Stomach (tissue), 9 donors: ENCODE measurements around the gene COX14. TPM values are rescaled to one million over a fixed set of nuclear protein-coding genes. Genes with fewer than 3 reads are reported as not detected.

Experiments used
- DNase-seq, 2 donors: peaks; one replicate each; pipeline versions ENCODE4 v3.0.0 to v3.0.0-alpha.2; 2013 to 2019
- H3K27ac ChIP-seq, 5 donors: fragments of 200-600 bp in 4 of 5; sonication (generic) in 4 of 5; one replicate each; pipeline ENCODE4 v1.5.1; 2013 to 2019; ENCODE audit warnings: mild to moderate bottlenecking in 1 of 5, moderate library complexity in 1 of 5
- H3K27me3 ChIP-seq, 3 donors: fragments of 200-600 bp; sonication (generic); one replicate each; pipeline ENCODE4 v1.5.1; 2017 to 2019; ENCODE audit warnings: mixed run types in 1 of 3
- H3K36me3 ChIP-seq, 4 donors: fragments of 200-600 bp; sonication (generic); 1 replicate in 3 of 4; 2 replicates in 1 of 4; pipeline ENCODE4 v1.5.1; 2016 to 2019
- H3K4me1 ChIP-seq, 4 donors: fragments of 200-600 bp; sonication (generic); one replicate each; pipeline ENCODE4 v1.5.1; 2016 to 2019
- H3K4me3 ChIP-seq, 4 donors: fragments of 200-600 bp; sonication (generic) in 3 of 4; one replicate each; pipeline ENCODE4 v1.5.1; 2016 to 2019; ENCODE audit warnings: mild to moderate bottlenecking in 1 of 4
- H3K9me3 ChIP-seq, 4 donors: fragments of 200-600 bp; sonication (generic); one replicate each; pipeline ENCODE4 v1.5.1; 2016 to 2019
- CTCF ChIP-seq, 7 experiments: fragments of 450-650 bp in 4 of 7; fragments of 200-600 bp in 3 of 7; sonication (generic) in 3 of 7; IDR thresholded peaks; one replicate each; pipeline ENCODE4 v1.5.1; 2016 to 2019; ENCODE audit warnings: antibody characterized with exemption in 7 of 7, control low read depth in 2 of 7, mild to moderate bottlenecking in 1 of 7
- EP300 ChIP-seq: sonication (generic); formaldehyde crosslinking; IDR thresholded peaks from one replicate; pipeline ENCODE4 v1.6.1; 2017; ENCODE audit warnings: antibody characterized with exemption
- POLR2A ChIP-seq, 4 donors: fragments of 450-650 bp; IDR thresholded peaks; one replicate each; pipeline ENCODE4 v1.6.1; 2016; ENCODE audit warnings: antibody characterized with exemption in 4 of 4, control low read depth in 2 of 4, mild to moderate bottlenecking in 1 of 4, moderate library complexity in 1 of 4
- POLR2AphosphoS5 ChIP-seq, 3 donors: sonication (generic); formaldehyde crosslinking; IDR thresholded peaks; one replicate each; pipeline ENCODE4 v1.6.1; 2016; ENCODE audit warnings: antibody characterized with exemption in 3 of 3
- WGBS, 5 donors: extraction: QIAGEN DNeasy Blood & Tissue Kit in 3 of 5; methylation state at CpG; one replicate each; pipeline versions ENCODE4 v1.1.5 to v1.1.7; 2013 to 2018; 5-methylcytosine and 5-hydroxymethylcytosine counted together
- intact Hi-C: fragments of 100-400 bp; cut with DNase I; formaldehyde crosslinking; loops from one replicate; pipeline ENCODE4 v1.15.1; 2023; ENCODE audit warnings: low total_unique reads
- polyA plus RNA-seq, 3 donors: library from polyadenylated mRNA; stranded (reverse); fragments of 200-250 nt; gene quantifications; one replicate each; pipeline ENCODE4 v1.2.3, GENCODE V29; 2013
- total RNA-seq, 5 donors: library from RNA; depleted of rRNA; stranded (reverse); fragments of >200 nt; gene quantifications; one replicate each; pipeline versions ENCODE4 v1.1.0 to v1.2.3, GENCODE V29; 2014 to 2016
- donor health status: healthy with polysubstance abuse.
- donor health status: Bipolar disorder and iron deficiency.
- donor health status: healthy.

Gene COX14
- total and polyA plus RNA-seq, 8 donors = 9.8 to 153 (median 77.3) TPM

GRCh38 chr12:50111395-50111692 is 692 bp upstream of the COX14 start:
- Histone ChIP-seq H3K4me3 (peak overlapping the region; percentile 20 to 36 (median 30)), H3K4me1 (peaks cover 37 to 61% (median 49%) of the 10 kb centered on the region in 4 donors), H3K27me3 (no peaks in the 10 kb centered on the region), H3K9me3 (no peaks in the 10 kb centered on the region), H3K36me3 (peaks cover 6 to 16% (median 9%) of the 10 kb centered on the region in 4 donors), H3K27ac (peak overlapping the region; percentile 79 to 99 (median 94))
- 12 to 17% (median 13%) methylated on average over 18 to 19 of the region's 19 CpGs for WGBS, 5 donors
- intact Hi-C loops = no loop called here
- no peak for DNase-seq
- TF ChIP-seq POLR2A (IDR thresholded peaks at IDR 0.05) (no peak), EP300 (no peak), CTCF (IDR thresholded peaks at IDR 0.05) (peak in 1 of 7 experiments; percentile 79), POLR2AphosphoS5 (IDR thresholded peaks at IDR 0.05) (no peak)

DNA sequence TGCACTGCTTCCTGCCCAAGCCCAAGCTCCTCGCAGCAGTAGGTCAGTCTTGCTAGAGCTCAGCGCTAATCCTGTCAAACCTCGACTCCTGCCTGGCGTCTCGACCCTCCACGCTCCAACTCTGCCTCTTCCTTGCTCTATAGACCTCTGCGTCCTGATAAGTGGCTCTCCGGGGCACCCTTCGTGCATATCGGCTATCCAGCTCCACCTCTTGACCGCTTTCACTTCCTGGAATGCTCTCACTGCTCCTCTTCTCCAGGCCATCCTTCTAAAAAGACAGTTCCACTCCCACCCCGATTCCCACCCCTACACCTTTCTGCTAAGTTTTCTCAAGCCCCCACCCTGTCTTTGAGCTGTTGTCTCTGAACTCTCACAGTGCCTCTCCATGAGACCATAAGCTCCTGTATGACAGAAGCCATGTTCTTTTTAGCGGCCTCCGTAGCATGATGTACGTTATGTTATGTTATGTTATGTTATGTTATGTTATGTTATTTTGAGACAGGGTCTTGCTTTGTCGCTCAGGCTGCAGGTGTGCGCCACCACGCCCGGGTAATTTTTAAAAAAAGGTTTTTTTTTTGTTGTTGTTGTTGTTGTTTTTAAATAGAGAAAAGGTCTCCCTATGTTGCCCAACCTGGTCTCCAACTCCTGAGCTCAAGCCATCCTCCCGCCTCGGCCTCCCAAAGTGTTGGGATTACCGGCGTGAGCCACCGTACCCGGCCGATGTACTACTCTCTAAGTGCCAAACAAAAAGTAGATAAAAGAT is 601 bp downstream of the COX14 start:
- H3K9me3 ChIP-seq = no peaks in the 10 kb centered on the region
- peak overlapping the region; percentile 65 to 89 (median 84) for H3K4me3 ChIP-seq
- intact Hi-C loops = no loop called here
- peaks cover 6 to 21% (median 18%) of the 10 kb centered on the region in 4 donors for H3K36me3 ChIP-seq
- H3K27me3 ChIP-seq = no peaks in the 10 kb centered on the region
- peak overlapping the region; percentile 94 to 99 (median 97) for H3K27ac ChIP-seq
- peak in 1 of 2 donors; percentile 41 for DNase-seq
- TF ChIP-seq POLR2A (IDR thresholded peaks at IDR 0.05) = no peak
- TF ChIP-seq CTCF (IDR thresholded peaks at IDR 0.05) = no peak
- TF ChIP-seq EP300 = no peak
- no peak for TF ChIP-seq POLR2AphosphoS5 (IDR thresholded peaks at IDR 0.05)
- WGBS, 5 donors = 7 to 14% (median 12%) methylated on average over 26 of the region's 26 CpGs
- H3K4me1 ChIP-seq = peaks cover 37 to 73% (median 61%) of the 10 kb centered on the region in 4 donors

- no peak for TF ChIP-seq CTCF (IDR thresholded peaks at IDR 0.05)
- no peak for TF ChIP-seq POLR2AphosphoS5 (IDR thresholded peaks at IDR 0.05)
- TF ChIP-seq EP300 = no peak
- TF ChIP-seq POLR2A (IDR thresholded peaks at IDR 0.05) = no peak
- intact Hi-C loops = no loop called here
- WGBS, 5 donors = 69 to 84% (median 80%) methylated on average over 6 of the region's 6 CpGs
- H3K4me3 ChIP-seq = no peak overlapping the region
- H3K4me1 ChIP-seq = peaks cover 16 to 57% (median 45%) of the 10 kb centered on the region in 4 donors
- H3K9me3 ChIP-seq = no peaks in the 10 kb centered on the region
- DNase-seq = no peak
- peak overlapping the region in 2 of 5 donors; percentile 1 to 30 for H3K27ac ChIP-seq
- H3K36me3 ChIP-seq = peaks cover 21 to 59% (median 56%) of the 10 kb centered on the region in 4 donors
- H3K27me3 ChIP-seq = no peaks in the 10 kb centered on the region
These were observed 5.1 kb downstream of the COX14 start for GRCh38 chr12:50117057-50117622.

GRCh38 chr12:50119387-50119786 is 7.4 kb downstream of the COX14 start:
- Histone ChIP-seq H3K27me3 (no peaks in the 10 kb centered on the region), H3K4me1 (peaks cover 0 to 40% (median 28%) of the 10 kb centered on the region in 4 donors), H3K27ac (no peak overlapping the region), H3K4me3 (no peak overlapping the region), H3K36me3 (peaks cover 28 to 79% (median 76%) of the 10 kb centered on the region in 4 donors), H3K9me3 (no peaks in the 10 kb centered on the region)
- no peak for TF ChIP-seq POLR2A (IDR thresholded peaks at IDR 0.05)
- no peak for TF ChIP-seq EP300
- TF ChIP-seq CTCF (IDR thresholded peaks at IDR 0.05) = no peak
- no peak for TF ChIP-seq POLR2AphosphoS5 (IDR thresholded peaks at IDR 0.05)
- no peak for DNase-seq
- intact Hi-C loops = no loop called here
- 95 to 100% (median 98%) methylated on average over 2 of the region's 2 CpGs for WGBS, 5 donors
